ENCODE measurements around the gene ICAM1. TPM values are rescaled to one million over a fixed set of nuclear protein-coding genes. Genes with fewer than 3 reads are reported as not detected.

The ICAM1 gene
- total and polyA plus RNA-seq, 2 of the 13 experiments (the other 11 are each of a cell fraction or from before 2014, with no cell fraction given): 37.9 to 98.4 TPM

DNA sequence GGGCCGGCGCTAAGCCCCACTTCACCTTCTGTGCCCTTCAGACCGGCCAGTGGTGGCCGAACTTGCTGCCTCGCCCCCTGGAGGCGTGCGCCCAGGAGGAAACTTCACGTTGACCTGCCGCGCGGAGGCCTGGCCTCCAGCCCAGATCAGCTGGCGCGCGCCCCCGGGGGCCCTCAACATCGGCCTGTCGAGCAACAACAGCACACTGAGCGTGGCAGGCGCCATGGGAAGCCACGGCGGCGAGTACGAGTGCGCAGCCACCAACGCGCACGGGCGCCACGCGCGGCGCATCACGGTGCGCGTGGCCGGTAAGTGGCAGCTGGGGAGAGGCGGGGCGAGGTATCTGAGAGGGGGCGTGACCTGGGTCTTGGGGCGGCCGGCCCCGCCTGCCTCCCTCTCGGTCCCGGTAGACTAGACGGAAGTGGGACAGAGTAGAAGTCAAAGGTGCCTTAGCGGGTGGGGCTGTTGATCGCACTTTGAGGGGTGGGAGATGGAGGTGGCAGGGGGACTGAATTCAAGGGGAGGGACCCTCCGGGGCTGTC is 24.5 kb downstream of the ICAM1 start (continued):
- TF ChIP-seq, protein P1, sequence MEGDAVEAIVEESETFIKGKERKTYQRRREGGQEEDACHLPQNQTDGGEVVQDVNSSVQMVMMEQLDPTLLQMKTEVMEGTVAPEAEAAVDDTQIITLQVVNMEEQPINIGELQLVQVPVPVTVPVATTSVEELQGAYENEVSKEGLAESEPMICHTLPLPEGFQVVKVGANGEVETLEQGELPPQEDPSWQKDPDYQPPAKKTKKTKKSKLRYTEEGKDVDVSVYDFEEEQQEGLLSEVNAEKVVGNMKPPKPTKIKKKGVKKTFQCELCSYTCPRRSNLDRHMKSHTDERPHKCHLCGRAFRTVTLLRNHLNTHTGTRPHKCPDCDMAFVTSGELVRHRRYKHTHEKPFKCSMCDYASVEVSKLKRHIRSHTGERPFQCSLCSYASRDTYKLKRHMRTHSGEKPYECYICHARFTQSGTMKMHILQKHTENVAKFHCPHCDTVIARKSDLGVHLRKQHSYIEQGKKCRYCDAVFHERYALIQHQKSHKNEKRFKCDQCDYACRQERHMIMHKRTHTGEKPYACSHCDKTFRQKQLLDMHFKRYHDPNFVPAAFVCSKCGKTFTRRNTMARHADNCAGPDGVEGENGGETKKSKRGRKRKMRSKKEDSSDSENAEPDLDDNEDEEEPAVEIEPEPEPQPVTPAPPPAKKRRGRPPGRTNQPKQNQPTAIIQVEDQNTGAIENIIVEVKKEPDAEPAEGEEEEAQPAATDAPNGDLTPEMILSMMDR (CRISPR knock-in tag; IDR thresholded peaks at IDR 0.05): peak; percentile 56
- no peak for TF ChIP-seq RORA (CRISPR knock-in tag; IDR thresholded peaks at IDR 0.05)
- TF ChIP-seq HOXA9 (CRISPR knock-in tag; IDR thresholded peaks at IDR 0.05; ENCODE audit: borderline replicate concordance): no peak
- TF ChIP-seq ZNF34 (CRISPR knock-in tag; IDR thresholded peaks at IDR 0.05; ENCODE audit: borderline replicate concordance): no peak
- TF ChIP-seq ZFP62 (CRISPR knock-in tag; IDR thresholded peaks at IDR 0.05): no peak
- TF ChIP-seq, protein P2, sequence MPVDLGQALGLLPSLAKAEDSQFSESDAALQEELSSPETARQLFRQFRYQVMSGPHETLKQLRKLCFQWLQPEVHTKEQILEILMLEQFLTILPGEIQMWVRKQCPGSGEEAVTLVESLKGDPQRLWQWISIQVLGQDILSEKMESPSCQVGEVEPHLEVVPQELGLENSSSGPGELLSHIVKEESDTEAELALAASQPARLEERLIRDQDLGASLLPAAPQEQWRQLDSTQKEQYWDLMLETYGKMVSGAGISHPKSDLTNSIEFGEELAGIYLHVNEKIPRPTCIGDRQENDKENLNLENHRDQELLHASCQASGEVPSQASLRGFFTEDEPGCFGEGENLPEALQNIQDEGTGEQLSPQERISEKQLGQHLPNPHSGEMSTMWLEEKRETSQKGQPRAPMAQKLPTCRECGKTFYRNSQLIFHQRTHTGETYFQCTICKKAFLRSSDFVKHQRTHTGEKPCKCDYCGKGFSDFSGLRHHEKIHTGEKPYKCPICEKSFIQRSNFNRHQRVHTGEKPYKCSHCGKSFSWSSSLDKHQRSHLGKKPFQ (CRISPR knock-in tag; IDR thresholded peaks at IDR 0.05; ENCODE audit: insufficient replicate concordance): no peak
- no peak for TF ChIP-seq ZNF230 (CRISPR knock-in tag; IDR thresholded peaks at IDR 0.05)
- TF ChIP-seq, protein P3, sequence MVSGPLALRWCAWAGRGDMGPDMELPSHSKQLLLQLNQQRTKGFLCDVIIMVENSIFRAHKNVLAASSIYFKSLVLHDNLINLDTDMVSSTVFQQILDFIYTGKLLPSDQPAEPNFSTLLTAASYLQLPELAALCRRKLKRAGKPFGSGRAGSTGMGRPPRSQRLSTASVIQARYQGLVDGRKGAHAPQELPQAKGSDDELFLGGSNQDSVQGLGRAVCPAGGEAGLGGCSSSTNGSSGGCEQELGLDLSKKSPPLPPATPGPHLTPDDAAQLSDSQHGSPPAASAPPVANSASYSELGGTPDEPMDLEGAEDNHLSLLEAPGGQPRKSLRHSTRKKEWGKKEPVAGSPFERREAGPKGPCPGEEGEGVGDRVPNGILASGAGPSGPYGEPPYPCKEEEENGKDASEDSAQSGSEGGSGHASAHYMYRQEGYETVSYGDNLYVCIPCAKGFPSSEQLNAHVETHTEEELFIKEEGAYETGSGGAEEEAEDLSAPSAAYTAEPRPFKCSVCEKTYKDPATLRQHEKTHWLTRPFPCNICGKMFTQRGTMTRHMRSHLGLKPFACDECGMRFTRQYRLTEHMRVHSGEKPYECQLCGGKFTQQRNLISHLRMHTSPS (CRISPR knock-in tag; IDR thresholded peaks at IDR 0.05; ENCODE audit: low read depth): no peak
- no peak for TF ChIP-seq ZNF629 (CRISPR knock-in tag; conservative IDR thresholded peaks at IDR 0.05)
- TF ChIP-seq ZNF879 (CRISPR knock-in tag; IDR thresholded peaks at IDR 0.05): no peak
- TF ChIP-seq, protein P4, sequence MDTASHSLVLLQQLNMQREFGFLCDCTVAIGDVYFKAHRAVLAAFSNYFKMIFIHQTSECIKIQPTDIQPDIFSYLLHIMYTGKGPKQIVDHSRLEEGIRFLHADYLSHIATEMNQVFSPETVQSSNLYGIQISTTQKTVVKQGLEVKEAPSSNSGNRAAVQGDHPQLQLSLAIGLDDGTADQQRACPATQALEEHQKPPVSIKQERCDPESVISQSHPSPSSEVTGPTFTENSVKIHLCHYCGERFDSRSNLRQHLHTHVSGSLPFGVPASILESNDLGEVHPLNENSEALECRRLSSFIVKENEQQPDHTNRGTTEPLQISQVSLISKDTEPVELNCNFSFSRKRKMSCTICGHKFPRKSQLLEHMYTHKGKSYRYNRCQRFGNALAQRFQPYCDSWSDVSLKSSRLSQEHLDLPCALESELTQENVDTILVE (CRISPR knock-in tag; IDR thresholded peaks at IDR 0.05): no peak
- TF ChIP-seq, protein P5, sequence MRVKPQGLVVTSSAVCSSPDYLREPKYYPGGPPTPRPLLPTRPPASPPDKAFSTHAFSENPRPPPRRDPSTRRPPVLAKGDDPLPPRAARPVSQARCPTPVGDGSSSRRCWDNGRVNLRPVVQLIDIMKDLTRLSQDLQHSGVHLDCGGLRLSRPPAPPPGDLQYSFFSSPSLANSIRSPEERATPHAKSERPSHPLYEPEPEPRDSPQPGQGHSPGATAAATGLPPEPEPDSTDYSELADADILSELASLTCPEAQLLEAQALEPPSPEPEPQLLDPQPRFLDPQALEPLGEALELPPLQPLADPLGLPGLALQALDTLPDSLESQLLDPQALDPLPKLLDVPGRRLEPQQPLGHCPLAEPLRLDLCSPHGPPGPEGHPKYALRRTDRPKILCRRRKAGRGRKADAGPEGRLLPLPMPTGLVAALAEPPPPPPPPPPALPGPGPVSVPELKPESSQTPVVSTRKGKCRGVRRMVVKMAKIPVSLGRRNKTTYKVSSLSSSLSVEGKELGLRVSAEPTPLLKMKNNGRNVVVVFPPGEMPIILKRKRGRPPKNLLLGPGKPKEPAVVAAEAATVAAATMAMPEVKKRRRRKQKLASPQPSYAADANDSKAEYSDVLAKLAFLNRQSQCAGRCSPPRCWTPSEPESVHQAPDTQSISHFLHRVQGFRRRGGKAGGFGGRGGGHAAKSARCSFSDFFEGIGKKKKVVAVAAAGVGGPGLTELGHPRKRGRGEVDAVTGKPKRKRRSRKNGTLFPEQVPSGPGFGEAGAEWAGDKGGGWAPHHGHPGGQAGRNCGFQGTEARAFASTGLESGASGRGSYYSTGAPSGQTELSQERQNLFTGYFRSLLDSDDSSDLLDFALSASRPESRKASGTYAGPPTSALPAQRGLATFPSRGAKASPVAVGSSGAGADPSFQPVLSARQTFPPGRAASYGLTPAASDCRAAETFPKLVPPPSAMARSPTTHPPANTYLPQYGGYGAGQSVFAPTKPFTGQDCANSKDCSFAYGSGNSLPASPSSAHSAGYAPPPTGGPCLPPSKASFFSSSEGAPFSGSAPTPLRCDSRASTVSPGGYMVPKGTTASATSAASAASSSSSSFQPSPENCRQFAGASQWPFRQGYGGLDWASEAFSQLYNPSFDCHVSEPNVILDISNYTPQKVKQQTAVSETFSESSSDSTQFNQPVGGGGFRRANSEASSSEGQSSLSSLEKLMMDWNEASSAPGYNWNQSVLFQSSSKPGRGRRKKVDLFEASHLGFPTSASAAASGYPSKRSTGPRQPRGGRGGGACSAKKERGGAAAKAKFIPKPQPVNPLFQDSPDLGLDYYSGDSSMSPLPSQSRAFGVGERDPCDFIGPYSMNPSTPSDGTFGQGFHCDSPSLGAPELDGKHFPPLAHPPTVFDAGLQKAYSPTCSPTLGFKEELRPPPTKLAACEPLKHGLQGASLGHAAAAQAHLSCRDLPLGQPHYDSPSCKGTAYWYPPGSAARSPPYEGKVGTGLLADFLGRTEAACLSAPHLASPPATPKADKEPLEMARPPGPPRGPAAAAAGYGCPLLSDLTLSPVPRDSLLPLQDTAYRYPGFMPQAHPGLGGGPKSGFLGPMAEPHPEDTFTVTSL (CRISPR knock-in tag; IDR thresholded peaks at IDR 0.05; ENCODE audit: borderline replicate concordance): no peak
- TF ChIP-seq, protein P6, sequence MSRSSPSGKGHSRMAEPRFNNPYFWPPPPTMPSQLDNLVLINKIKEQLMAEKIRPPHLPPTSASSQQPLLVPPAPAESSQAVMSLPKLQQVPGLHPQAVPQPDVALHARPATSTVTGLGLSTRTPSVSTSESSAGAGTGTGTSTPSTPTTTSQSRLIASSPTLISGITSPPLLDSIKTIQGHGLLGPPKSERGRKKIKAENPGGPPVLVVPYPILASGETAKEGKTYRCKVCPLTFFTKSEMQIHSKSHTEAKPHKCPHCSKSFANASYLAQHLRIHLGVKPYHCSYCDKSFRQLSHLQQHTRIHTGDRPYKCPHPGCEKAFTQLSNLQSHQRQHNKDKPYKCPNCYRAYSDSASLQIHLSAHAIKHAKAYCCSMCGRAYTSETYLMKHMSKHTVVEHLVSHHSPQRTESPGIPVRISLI (CRISPR knock-in tag; IDR thresholded peaks at IDR 0.05; ENCODE audit: borderline replicate concordance): no peak
- no peak for TF ChIP-seq ZNF451 (CRISPR knock-in tag; IDR thresholded peaks at IDR 0.05)
- TF ChIP-seq SRSF9 (IDR thresholded peaks at IDR 0.05; ENCODE audit: borderline replicate concordance, insufficient read depth, low read depth, low read length, poor library complexity, severe bottlenecking): no peak

Data from HepG2 (cell line).